Upper lobe of right lung (tissue), 1 donor: ENCODE data around the gene CMPK2. TPM values are rescaled to one million over a fixed set of nuclear protein-coding genes. Genes with fewer than 3 reads are reported as not detected.

Source experiments
- ATAC-seq: fragments of 200-7000 bp; cut with Tn5 transposase; one replicate; pipeline ENCODE4 v1.9.1; 2020; ENCODE audit warnings: mild to moderate bottlenecking, moderate library complexity
- DNase-seq: peaks from one replicate; pipeline ENCODE4 v3.0.0-alpha.2; 2020
- H3K27ac ChIP-seq: fragments of 200-600 bp; one replicate; pipeline ENCODE4 v1.8.0; 2022
- H3K27me3 ChIP-seq: fragments of 200-600 bp; one replicate; pipeline ENCODE4 v1.8.0; 2022; ENCODE audit warnings: mild to moderate bottlenecking
- H3K36me3 ChIP-seq: fragments of 200-600 bp; one replicate; pipeline ENCODE4 v1.8.0; 2022
- H3K4me1 ChIP-seq: fragments of 200-600 bp; one replicate; pipeline ENCODE4 v1.8.0; 2022
- H3K4me3 ChIP-seq: fragments of 200-600 bp; one replicate; pipeline ENCODE4 v1.8.0; 2022; ENCODE audit warnings: mild to moderate bottlenecking
- H3K9me3 ChIP-seq: fragments of 200-600 bp; one replicate; pipeline ENCODE4 v1.8.0; 2022
- CTCF ChIP-seq: fragments of 200-600 bp; IDR thresholded peaks from one replicate; pipeline ENCODE4 v1.8.0; 2022; ENCODE audit warnings: antibody characterized with exemption
- intact Hi-C: fragments of 100-400 bp; cut with DNase I; formaldehyde crosslinking; loops from one replicate; pipeline ENCODE4 v1.11.0; 2022
- total RNA-seq: library from RNA; stranded (reverse); fragmentation: NEBNext Ultra II Directional; extraction: Animal tissue kit (Norgen Biotek cat#: 25700); gene quantifications from one replicate; pipeline ENCODE4 v1.2.1, GENCODE V29; 2021
- donor health status: DM: no; HTN: yes; CAD: no; lungs with severe emphysema.

CMPK2 gene
- total RNA-seq, 1 donor from 2014 or later: 23.2 TPM

DNA sequence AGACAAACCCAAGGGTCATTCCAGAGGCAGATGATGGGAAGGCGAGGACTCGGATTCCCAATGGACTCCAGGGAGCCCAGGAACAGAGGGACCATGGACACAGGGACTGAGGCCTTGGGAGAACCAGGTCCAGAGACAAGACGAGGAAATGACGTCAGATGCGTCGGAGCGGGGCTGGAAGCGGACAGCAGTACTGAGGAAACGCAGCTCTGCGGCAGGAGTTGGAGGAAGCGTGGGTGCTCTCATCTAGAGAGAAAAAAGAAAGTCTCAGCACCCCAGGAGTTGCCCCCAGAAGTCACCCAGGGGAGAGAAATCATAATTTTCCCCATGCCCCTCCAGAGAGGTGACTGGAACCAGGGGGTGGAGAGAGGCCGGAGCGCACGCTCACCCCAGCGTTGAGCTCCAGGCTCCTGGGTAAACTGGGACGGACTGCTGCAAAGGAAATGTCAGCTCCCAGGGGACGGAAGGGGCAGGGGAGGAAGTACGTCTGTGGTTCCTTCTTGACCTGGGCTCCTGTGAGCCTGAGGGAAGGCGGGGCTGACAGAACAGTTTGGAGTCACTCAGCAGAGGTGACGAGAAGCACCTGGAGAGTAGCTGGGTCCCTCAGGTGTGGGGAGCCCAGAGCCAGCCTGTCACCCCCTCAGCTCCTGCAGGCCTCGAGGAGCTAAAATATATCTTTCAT, 44.7 kb downstream of the CMPK2 start:
- TF ChIP-seq CTCF: no peak
- no peak for ATAC-seq
- intact Hi-C loops: no loop called here
- Histone ChIP-seq H3K9me3 (no peaks in the 10 kb centered on the region), H3K4me1 (no peaks in the 10 kb centered on the region), H3K36me3 (no peaks in the 10 kb centered on the region), H3K27me3 (no peaks in the 10 kb centered on the region), H3K27ac (no peak overlapping the region), H3K4me3 (no peak overlapping the region)
- no peak for DNase-seq

DNA sequence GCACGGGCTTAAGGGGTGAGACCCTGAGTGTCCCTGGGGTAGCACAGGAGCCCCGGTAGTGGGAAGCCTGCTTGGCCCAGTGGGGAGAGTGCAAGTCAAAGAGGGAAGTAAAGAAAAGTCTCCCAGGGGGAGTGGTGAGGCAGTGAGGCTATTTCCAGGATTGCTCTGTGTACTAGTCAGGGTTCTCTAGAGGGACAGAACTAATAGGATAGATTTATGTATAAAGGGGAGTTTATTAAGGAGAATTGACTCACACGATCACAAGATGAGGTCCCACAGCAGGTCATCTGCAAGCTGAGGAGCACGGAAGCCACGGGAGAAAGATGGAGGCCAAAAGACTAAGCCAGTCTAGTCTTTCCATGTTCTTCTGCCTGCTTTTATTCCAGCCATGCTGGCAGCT, 45.5 kb downstream of the CMPK2 start:
- no peak overlapping the region for H3K27ac ChIP-seq
- no peak for TF ChIP-seq CTCF
- H3K9me3 ChIP-seq: no peaks in the 10 kb centered on the region
- DNase-seq (no peak), ATAC-seq (no peak)
- no peaks in the 10 kb centered on the region for H3K4me1 ChIP-seq
- no peaks in the 10 kb centered on the region for H3K36me3 ChIP-seq
- no peaks in the 10 kb centered on the region for H3K27me3 ChIP-seq
- no peak overlapping the region for H3K4me3 ChIP-seq
- intact Hi-C loops: no loop called here

GRCh38 chr2:6819668-6820067, 46.0 kb downstream of the CMPK2 start:
- no peaks in the 10 kb centered on the region for H3K36me3 ChIP-seq
- no peak overlapping the region for H3K4me3 ChIP-seq
- no peaks in the 10 kb centered on the region for H3K27me3 ChIP-seq
- intact Hi-C loops: no loop called here
- H3K27ac ChIP-seq: no peak overlapping the region
- DNase-seq (no peak), ATAC-seq (no peak)
- no peaks in the 10 kb centered on the region for H3K9me3 ChIP-seq
- no peaks in the 10 kb centered on the region for H3K4me1 ChIP-seq
- no peak for TF ChIP-seq CTCF

GRCh38 chr2:6818012-6818411, 47.7 kb downstream of the CMPK2 start:
- Histone ChIP-seq H3K9me3 (no peaks in the 10 kb centered on the region), H3K27ac (no peak overlapping the region), H3K36me3 (no peaks in the 10 kb centered on the region), H3K4me3 (no peak overlapping the region), H3K4me1 (no peaks in the 10 kb centered on the region), H3K27me3 (no peaks in the 10 kb centered on the region)
- no peak for TF ChIP-seq CTCF
- DNase-seq (no peak), ATAC-seq (no peak)
- intact Hi-C loops: no loop called here

GRCh38 chr2:6814869-6815268, 50.8 kb downstream of the CMPK2 start:
- ATAC-seq (no peak), DNase-seq (no peak)
- intact Hi-C loops: no loop called here
- H3K4me3 ChIP-seq: no peak overlapping the region
- no peaks in the 10 kb centered on the region for H3K9me3 ChIP-seq
- no peak for TF ChIP-seq CTCF
- H3K4me1 ChIP-seq: no peaks in the 10 kb centered on the region
- no peak overlapping the region for H3K27ac ChIP-seq
- no peaks in the 10 kb centered on the region for H3K27me3 ChIP-seq
- no peaks in the 10 kb centered on the region for H3K36me3 ChIP-seq

DNA sequence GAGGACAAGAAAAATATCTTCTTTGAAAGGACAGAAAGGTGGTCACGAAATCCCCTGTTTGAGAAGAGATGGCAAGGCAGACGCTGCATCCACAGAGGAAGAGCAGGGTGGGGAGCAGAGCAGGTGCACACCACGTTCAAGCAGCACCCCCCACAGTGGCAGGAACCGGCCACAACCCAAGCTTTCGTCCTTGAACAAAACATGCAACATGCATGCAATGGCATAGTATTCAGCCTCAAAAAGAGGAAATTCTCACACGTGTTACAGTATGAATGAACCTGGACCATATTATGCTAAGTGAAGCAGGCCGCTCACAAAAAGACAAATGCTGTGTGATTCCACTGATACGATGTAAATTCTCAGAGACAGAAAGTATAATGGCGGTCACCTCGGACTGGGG, 51.4 kb downstream of the CMPK2 start:
- Histone ChIP-seq H3K27ac (no peak overlapping the region), H3K9me3 (no peaks in the 10 kb centered on the region), H3K4me1 (no peaks in the 10 kb centered on the region), H3K4me3 (no peak overlapping the region), H3K36me3 (no peaks in the 10 kb centered on the region), H3K27me3 (no peaks in the 10 kb centered on the region)
- no peak for DNase-seq
- intact Hi-C loops: no loop called here
- ATAC-seq: no peak
- no peak for TF ChIP-seq CTCF
